Measurements from ENCODE around the gene INS. TPM values are rescaled to one million over a fixed set of nuclear protein-coding genes. Genes with fewer than 3 reads are reported as not detected.

The INS gene
- polyA plus RNA-seq, 12 donors, result not detected

DNA sequence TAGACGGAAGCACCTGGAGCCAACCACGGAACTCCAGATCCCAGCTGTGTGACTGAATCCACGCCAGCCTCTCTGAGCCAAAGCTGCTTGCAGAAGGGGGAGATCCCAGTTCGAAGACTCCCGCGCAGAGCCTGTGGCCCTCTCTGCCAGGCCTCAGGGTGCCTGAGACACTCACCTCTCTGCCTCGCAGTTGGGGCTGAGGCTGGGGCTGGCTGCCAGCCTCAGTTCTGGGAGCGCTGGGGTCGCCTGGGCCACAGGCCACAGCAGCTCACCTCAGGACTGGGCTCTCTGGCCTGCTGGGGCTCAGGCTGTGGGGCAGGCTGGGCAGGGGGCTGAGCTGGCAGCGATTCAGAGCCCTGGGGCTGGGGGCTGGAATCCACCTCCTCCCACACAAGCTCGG is 13.6 kb downstream of the INS start:
- DNase-seq, result no peak

DNA sequence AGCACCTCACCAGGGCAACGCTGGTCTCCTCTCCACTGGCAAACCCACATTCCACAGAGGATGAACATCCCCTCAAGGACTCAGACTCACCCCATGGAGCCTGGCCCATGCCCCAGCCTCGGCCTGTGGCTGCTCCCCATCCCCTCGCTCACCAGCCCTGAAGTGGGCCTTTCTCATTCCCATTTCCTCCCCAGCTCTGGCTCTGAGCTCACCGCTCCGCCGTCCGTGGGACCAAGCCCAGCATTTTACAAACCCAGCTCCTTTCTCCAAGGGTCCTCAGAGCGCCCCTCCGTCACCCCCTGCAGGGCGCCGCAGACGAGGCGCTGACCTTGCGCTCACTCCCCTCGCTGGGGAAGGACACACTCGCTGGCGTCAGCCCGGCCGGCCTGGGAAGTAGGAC is 15.0 kb downstream of the INS start:
- no peak for DNase-seq

DNA sequence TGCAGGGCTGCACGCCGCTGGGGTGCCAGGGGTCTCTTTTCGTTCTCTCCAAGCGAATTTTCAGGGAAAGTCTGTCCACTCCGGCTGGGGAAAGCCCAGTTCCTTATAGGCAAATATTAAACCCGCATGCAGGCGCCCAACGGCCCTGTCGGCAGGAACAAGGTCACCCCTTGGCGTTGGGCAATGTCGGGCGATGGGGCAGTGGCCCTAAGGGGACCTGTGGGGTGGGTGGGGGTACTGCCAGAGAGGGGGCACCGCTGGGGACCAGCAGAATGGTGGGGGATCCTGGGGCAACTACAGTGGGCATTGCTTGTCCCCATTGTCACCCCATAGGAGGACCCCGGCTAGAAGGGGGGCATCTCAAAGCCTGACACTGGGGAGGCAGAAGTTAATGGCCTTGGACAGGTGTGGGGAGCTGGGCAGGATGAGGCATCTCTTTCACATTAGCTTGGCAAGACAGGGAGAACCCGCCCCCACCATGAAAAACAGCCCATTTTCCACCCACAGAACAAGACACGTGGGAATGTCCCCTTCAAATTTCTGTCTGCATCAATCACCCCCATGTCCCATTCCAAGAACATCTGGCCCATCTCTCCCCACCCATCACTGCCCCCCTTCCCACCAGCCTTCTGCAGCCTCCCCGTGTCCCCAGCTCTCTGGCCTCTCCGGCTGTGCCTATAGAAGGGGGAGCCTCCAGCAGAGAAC is 16.3 kb downstream of the INS start:
- DNase-seq, result no peak

DNA sequence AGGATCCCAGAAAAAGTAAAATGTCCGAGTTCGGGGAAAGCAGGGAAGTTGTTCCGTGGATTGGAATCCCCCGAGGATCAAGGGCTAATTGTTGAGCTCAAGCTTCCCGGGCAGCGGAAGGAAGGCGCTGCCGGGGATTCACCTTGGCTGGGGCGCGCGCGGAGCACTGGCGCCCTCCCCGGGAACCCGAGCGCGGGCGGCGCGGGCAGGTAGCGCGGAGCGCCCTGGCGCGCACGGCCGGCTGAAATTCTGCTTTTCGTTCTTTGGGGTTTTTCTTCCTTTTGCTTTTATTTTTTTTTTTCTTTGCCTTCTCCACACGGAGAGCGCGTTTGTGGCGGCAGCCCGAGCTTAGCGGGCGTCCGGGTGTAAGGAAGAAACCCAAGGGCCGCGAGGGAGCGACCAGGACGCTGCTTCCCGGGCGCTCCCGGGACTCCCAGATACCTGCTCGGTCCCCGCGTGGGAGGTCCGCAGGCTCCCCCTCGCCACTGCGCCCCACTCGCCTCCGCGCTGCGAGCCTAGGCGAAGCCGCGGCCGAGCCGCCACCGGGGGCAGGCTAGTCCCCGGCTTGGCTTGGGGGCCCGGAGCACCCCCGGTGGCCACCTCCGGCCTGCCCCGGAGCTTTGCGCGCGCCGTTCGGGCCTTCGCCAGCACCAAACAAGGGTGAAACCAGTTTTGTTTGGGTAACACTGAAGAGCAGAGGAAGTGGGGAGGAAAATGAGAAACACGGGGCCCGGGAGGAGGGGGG is 17.0 kb downstream of the INS start:
- DNase-seq, result no peak

DNA sequence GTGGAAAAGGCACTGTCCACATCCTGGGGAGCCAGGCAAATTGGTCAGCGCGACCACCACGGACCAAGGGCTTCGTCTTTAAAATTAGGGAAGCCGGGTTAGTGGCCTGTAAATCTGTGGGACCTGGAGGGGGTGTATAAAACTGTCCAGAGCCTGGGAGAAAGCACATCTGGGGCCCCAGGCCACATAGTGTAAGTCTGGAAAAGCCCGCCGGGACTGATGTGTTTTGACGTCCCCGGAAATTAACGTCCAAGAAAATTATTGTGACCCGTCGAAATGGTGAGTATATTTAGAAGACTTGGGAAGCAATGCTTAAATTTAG is 17.6 kb downstream of the INS start:
- DNase-seq, result no peak

DNA sequence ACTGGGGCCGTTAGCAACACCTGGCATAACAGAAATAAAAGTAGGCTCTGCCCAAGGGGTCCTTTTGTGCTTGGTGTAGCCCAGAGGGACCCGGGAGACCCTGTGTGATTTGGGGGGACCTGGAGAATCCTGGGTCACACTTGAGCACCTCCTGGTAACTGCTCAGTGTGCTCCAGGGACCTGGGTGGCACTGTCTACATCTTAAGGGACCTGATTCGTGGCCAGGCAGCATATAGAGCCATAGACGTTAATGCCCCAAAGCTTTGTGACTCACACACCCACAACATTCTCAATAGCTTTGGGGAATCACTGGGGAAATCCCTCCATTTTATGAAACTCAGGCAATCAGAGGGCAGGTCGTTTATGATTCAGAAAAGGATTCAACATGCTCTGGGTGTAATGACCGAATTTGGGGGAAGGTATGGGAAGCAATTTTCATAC is 18.2 kb downstream of the INS start:
- no peak for DNase-seq

DNA sequence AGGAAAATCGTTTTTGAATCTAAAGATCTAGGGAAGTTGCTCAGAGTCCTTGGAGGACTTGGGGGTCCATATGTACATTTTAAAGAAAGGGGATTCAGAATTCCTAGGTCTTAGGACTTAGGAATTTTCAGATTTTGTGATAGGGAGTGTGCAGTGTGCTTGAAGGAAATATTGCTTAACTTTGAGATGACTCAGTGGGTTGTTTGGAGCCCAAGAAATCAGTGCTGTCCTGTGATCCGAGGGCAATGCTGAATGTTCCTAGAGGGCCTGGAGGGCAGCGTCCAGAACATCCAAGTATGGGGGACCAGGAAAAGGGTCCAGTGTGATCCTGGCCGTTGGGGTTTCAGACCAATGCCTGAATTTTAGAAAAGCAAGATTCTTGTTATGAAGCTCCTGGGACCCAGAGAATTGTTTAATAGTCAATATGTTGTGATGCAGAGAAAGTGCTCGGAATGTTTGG is 18.7 kb downstream of the INS start:
- no peak for DNase-seq

DNA sequence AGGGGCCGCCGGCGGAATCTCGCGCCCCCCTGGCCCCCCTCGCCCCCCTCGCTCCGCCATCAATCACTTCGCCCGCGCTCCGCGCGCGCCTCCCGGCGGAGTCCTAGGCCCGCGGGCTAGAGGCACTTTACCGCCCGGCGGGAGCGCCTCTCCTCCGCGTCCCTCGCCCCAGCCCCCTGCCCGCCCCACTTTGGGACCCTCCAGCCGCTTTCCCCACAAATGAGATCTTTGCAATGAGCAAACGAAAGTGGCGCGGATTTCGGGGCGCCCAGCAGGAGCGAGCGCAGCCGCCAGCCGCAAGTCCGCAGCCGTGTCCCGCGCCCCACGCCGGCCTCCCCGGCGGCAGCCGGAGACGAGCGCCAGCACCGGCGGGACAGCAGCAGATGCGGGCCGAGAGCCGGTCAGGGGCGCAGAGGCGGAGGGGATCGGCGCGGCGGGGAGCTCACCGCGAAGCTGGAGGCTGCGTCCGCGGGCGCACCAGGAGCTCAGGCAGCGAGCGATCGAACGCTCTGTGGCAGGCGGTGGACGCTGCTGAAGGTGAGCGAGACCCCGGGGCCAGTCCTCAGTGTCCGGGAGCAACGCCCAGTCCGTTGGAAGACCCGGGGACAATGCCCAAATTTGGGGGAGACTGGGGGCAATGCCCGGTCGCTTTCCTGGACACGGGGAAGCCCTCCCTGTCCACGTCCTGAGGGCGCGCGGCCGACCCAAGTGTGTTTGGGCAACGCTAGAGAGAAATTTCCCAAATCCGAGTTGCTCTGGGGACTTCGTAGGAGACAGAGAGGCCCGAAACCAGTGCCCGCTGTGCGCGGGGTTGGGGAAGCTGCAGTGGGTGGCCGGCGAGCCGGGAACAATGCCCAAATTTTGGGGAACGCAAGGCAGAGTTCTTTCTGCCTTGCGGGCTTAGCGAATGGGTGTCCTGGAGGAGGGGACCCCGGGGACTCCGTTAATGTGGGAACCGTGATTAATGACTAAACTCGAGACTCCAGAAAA is 20.3 kb downstream of the INS start:
- no peak for DNase-seq

DNA sequence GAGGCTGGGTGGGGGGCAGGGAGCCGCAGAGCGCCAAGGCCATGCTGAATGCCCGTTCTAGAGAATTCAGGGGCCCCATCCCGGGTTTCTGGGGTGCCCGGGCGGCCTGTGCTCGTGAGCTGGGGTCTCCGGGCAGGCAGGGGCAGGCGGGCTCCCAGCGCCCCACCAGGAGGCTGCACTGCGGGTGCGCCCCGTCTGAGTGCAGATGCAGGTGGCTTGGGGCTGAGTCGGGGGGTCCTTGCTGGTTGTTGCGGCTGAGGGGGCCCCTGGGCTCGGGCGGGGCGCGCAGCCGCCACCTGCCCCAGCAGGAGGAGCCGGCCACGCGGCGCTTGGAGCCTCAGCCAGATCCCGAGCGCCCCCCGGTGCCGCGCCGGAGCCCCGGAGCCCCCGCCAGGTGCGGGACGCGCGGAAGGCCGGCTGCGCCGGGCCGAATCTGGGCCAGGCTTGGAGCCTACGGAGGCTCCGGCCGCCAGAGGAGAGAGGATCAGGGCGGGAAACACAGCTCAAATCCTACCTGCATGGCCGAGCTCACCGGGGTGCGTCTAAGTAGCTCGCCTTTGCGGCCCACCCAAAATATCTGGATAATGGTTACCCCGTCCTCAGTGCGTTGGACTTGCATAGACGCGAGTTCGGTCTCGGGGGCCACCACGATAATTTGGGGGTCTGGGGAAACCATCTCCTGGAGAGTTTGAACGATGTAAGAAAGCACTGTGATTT is 21.2 kb downstream of the INS start:
- no peak for DNase-seq

DNA sequence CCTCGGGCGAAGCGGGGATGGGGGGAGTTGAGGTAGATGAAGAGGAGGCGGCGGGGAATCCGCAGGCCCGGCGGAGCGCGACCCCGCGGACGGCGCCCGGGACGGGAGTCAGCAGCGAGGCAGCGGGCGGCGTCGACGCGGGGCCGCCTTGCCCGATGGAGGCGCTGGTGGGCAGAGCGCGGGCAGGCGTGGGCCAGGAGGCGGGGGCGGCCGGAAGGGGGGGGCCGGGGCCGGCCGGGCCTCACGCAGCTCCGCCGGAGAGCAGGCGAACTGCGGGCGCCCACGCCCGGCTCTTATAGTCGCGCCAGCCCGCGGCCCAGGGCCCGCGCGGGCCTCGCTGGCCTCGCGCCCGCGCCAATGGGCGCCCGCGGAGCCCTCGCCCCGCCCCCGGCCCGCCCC is 21.9 kb downstream of the INS start, which contains the start of gene IGF2:
Gene IGF2 (minus strand): TSS at position 267 of the 399 bp plus-strand sequence. CDS start 3,866 bp downstream, outside the sequence.
- no peak for DNase-seq

DNA sequence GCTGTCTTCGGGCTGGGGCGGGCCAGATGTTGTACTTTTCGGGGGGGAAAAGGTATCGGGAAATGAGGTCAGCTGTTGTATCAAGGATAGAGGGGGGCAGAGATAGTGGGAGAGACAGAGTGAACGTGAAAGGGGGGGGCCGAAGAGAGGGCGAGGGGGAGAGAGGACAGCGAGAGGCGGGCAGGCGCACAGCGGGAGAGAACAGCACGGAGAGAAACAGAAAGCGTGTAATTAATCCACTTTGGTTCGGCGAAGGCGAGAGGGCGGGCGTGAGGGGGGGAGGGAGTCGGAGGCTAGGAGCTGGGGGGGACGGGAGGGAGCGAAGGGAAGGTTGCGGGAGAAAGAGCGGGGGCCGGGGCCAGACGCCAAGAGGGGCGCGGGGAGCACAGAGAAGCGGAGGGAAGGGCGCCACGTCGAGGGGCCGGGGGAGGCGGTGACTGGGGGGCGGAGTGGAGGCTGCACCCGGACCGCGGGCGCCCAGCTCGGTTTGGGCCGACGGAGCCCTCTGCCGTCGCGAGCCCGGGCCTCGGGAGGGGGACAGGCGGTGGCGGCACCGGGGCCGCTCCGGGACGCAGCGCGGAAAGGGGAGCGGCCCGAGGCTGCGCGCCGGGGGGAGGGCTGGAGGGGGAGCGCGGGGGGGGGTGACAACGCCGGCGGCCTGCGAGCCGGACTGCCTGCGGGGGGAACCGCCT is 22.4 kb downstream of the INS start:
- no peak for DNase-seq

DNA sequence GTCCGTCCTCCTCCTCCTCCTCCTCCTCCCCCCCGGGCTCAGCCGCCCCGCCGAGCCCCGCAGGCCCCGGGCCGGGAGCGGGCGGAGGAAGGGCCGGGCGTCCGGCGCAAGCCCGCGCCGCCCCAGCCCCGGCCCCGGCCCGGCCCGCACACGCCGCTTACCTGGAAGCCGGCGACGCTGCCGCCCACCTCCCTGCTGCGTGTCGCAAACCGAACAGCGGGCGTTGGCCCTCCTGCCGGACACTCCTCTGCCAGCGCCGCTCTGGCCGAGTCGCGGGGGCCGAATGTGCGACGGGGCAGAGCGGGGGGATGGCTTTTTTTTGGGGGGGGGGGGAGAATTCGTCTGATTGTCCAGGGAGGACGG is 23.0 kb downstream of the INS start:
- DNase-seq, result no peak

DNA sequence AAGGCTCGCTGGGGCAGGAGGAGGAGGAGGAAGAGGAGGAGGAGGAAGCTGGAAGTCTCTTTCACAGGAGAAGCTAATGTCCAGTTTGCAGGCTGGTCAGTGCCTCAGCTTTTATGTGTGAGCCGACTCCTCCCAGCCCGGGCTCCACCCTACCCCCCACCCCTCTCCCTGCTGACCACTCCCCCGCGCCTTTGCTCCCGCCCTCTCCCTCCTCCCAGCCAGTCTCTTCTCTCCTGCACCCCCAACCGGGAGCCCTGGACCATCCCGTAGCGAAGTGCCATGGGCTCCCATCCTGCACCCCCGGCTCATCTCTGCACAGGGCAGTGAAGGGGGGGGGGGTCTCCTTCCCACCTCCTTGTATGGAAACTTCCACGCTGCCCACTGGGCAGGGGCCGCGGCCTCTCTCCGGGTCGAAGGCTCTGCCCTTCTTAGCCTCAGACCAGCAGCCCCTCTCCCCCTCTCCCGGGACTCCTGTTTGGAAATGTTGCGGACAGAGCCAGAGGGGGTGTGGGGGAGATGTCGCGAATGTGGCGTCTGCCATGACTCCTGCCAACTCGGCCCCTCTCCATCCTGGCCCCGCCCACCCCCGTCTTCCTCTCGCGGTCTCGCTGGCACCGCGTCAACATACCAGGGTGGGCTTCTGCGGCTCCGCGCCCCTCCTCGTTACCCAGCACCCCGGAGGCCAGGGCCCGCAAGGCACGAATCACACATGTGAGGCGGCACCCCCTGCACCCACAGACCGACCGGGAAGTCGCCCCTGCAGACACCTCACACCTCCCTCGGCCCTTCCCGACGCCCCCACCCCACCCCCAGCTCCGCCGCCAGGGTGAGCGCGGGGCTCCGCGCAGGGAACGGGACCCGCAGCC is 23.6 kb downstream of the INS start:
- DNase-seq, result peak; percentile 88

DNA sequence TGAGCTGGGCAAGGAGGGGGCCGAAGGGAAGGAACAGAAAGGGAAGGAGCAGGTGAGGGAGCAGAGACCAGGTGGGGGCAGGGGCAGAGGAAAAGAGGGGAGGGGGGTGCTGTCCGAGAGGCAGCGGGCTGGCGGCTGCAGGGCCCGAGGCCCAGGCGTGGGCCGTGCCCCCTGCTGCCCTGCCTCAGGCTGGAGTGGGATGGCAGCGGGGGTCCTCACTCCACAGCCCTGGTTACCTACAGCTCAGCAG is 24.1 kb downstream of the INS start:
- no peak for DNase-seq

DNA sequence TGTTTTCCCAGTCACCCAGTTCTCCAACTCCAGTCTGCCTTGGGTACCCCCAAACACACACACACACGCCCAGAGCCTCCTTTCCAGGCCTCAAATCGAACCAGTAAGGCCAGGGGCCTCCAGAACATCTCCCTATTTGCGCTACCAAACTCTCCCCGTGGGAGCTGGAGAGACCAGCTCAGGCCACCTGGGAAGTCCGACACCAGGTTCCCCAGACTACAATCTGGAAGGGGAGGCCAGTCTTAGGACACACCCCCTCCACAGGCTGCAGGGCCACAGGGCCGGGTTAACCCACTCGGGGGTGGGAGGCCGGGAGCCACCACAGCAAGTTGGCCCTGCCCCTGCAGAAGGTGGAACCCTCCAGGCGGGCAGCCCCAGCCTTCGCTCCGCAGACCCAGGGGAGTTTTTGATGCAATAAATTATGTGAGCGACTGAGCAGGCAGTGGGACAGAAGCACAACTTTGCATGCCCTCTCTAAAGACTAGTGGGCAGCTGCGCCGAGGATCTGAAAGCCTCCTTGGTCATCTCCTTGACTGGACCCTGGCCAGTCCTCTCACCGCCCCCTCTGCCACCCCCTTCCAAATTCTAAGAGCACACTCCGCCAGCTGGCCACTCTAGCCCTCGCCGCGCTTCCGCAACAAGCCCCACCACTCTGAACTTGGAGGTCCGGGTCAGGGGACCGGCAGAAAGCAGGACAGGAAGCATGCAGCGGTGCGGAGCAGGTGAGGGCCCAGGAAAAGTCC is 24.6 kb downstream of the INS start:
- DNase-seq, result no peak

DNA sequence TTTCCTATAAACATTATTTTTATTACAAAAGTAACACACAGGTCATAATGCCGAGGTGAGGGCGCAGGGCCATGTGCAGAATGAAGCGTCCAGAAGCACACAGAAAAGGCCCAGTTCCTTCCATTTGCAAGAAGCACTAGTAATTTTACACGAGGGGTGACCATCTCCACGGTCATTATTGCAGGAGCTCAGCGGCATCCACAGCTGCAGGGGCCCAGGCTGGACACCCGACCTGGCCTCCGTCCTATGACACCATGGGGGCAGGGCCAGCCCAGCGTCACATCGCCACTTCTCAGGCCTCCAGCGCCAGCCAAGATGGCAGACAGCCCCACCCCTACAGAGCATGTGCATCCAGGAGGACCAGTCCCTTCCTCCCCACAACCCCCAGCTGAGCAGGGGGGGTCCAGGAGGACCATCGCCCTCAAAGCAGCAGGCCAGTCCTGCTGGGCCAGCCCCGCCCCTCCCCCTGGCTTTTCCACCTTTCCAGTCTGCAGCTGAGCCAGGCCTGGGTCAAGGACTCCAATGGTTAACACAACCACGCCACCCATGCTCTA is 25.3 kb downstream of the INS start:
- no peak for DNase-seq

DNA sequence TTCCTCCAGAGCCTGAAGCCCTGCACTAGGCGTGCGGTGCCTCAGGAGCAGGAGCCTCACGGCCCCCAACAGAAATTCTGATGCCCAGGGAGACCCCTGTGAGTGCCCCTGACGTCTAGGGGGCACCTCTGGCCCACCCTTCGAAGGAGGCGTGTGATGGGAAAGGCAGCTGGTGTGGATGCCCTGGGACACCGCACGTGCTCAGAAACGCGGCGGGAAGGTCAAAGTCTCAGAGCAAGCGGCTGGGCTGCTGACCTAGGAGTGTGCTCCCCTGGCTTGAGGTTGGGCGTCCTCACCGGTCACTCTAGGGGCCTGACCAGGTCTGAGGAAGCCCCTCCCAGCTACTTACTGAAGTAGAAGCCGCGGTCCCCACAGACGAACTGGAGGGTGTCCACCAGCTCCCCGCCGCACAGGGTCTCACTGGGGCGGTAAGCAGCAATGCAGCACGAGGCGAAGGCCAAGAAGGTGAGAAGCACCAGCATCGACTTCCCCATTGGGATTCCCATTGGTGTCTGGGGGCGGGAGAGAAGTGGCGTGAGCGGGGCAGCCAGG is 25.9 kb downstream of the INS start:
- no peak for DNase-seq

DNA sequence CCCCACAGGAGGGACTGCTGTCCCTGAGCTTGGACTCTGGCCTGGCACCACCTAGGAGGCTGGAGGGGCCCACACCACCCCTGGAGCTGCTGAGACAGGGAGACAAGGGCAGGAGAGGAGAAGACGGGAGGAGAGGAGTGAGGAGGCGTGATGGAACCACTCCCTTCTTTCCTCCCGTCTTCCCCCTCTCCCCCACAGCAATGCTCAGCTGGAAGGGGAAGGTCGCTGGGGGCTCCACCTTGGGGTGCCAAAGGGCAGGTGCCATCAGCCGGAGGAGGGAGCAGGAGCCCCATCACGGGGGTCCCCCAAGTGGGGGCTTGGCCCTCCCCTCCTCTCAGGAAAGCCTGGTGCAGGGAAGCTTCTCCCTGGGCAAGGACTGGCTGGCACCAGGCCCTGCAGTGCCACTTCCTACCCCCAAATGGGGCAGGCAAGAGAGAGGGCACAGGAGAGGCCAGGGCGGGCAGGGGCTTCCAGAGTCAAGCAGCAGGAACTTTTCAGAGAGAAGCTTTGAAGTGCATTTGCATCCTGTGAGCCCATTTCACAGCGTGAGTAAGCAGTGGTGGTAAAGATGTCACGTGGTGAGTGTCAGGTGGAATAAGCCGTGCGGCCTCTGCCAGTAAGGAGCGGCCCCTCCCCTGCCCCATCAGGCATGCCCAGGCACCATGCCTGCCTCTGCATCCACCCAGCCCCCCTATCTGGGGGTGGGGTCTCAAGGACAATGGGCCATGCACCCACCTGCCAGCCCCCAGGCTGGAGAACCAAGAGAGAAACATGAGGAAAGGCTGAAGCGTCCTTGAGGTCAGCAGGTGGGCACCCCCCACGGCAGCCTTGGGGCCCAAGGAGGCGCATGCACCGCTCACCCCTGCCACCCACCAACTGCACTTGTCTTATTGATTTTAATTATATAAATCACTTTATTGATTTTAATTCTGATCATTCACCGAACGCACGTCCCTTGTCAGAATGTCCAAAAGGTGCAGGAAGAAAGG is 26.7 kb downstream of the INS start:
- DNase-seq, result no peak
